ENCODE data around the gene PGBD4.
"Not testable (repeated sequence)": the region's sequence is repeated elsewhere in the genome, so short reads cannot be mapped to it uniquely, and the experiment has no call there.

The PGBD4 gene

GRCh38 chr15:34114739-34115138 lies 12.9 kb downstream of the PGBD4 start:
- DNase-seq, result no peak

- no peak for DNase-seq
These were observed 14.7 kb downstream of the PGBD4 start for GRCh38 chr15:34116620-34117019.

DNA sequence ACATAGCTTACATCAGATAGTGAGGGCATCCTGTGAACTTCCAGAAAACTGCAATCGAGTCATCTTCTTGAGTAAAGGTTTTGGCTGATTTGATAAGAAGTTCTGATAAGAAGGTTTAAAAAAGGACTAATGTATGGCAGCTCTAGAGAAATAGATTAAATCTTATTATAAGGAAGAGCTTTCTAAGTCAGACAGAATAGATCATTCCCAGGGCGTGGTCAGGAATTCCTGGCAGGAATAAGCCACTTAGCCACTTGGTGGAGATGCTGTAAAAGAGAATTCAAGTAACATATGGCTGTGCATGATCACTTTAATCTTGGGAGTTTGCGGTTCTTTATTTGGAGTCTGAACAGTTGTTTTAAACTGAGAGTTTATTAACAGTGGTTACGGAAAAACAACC lies 17.4 kb downstream of the PGBD4 start:
- DNase-seq, result no peak

- DNase-seq, result not testable (repeated sequence)
These were observed 18.5 kb downstream of the PGBD4 start for GRCh38 chr15:34120420-34120819.

- DNase-seq, result not testable (repeated sequence)
These were observed 19.9 kb downstream of the PGBD4 start for GRCh38 chr15:34121786-34122185.

DNA sequence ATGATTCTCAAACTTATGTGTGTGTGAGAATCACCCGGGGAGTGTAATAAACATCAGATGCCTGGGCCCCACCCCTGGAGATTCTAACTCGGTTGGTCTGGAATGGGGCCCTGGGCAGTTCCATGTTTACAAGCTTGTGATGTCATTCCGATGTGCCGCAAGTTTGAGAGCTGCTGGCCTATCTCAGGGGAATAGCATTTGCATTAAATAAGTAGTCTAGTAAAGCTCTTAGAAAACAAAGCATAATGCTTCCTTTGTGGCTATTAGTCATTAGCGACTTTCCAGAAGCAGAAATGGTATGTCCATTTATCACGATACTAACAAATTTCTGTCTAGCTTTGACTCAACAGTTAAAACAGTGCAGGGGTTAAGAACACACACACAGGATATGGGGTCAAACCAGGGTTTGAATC lies 20.9 kb downstream of the PGBD4 start:
- DNase-seq, result peak; percentile 13

DNA sequence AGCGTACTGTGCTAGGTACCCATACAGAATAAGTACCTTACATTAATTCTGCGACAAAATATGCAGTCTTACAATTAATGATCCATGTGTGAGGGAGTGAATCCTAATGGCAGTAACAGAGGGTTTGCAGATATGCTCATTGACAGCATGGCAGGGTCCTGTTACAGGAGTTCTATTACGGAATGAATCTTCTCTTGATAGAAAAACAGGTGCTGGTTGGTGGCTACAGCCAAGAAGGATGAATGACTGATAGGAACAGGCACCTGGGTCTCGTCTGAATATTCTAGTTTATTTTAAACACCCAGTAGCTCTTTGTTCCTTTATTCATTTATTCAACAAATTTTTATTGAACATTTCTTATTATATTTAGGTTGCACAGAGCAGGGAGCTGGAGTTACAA lies 22.8 kb downstream of the PGBD4 start:
- no peak for DNase-seq

GRCh38 chr15:34125945-34126344 lies 24.1 kb downstream of the PGBD4 start:
- no peak for DNase-seq

GRCh38 chr15:34126522-34126921 lies 24.6 kb downstream of the PGBD4 start:
- DNase-seq, result no peak

GRCh38 chr15:34128898-34129297 lies 27.0 kb downstream of the PGBD4 start:
- no peak for DNase-seq

DNA sequence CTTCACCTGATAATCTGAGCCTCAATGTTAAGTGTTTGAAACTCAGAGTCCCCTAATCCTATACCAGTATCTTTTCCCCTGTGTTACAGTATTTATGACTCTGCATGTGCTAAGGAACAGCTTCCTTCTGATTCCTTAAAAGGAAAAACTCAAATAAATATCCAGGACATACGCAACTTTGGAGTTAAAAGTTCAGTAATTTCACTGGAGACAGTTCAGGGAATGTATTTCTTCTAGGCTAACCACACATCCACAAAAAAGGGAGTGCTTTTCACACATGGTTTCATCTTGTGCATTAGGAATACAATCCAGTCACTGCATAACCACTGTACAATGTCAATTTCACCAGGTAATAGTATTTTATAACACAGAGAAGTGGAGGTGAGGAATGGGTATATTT lies 31.0 kb downstream of the PGBD4 start:
- no peak for DNase-seq

DNA sequence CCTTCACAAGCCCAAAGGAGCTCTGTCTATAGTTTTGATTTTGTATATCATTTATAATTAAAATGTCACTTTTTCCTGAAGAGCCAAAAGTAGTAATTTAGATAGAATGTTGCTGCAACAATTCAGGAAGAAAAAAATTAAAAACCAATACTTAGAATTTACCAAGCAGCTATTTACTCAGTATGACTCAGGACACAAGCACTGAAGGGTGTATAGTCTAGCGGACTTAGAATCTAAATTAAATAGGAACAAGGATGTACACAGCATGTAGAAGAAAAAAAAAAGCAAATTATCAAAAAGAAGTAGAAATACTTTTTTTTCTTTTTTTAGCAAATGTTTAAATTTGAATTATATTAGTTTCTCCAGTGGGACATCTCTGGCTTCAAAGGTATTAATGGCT lies 31.6 kb downstream of the PGBD4 start:
- DNase-seq, result no peak

- no peak for DNase-seq
These were observed 45.7 kb downstream of the PGBD4 start for GRCh38 chr15:34147371-34148140.

- DNase-seq, result peak; percentile 23
These were observed 52.9 kb downstream of the PGBD4 start for GRCh38 chr15:34154725-34155204.

- no peak for DNase-seq
These were observed 54.0 kb downstream of the PGBD4 start for GRCh38 chr15:34155859-34156258.

Data from activated CD4-positive, alpha-beta T cell treated with anti-CD3 and anti-CD28 coated beads, Interleukin-10, Interleukin-2, amounts not matched to agents 100 ng/mL and 50 ng/mL, durations not matched to agents 16 hours and 8 hours (primary cell).